ENCODE results near the gene GHR. TPM values are rescaled to one million over a fixed set of nuclear protein-coding genes. Genes with fewer than 3 reads are reported as not detected.

Gene GHR
- total and polyA plus RNA-seq, 10 of the 15 experiments (the other 5 are each of a cell fraction or from before 2014, with no cell fraction given): 0.23 to 10.2 (median 0.48) TPM

DNA sequence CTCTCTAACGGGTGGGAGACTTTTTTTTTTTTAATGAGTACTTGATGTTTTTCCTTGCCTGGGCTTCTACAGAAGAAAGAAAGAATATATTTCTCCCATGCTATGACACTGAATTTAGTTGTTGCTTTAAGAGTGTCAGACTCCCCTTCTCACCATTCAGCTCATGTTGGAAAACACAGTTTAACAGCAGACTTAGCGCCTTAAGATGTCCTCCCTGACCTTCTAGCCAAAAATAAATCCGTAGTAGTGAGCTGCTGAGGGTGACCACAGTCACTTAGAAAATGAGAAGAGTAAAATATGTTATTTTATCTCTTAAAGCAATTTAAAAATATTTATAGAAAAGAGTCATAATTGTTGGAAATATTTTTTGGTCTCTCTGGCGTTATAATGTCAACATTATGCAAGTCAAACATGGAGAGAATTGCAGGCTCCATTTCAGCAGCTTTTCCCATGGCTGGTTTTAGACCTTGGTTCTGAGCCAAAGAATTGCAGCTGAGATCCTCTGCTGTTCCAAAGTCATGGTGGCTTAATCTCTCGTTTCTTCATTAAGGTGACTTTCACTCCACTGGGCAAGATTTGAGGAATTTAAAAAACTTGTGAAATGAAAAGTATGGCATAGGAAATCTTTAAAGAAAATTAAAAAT is 143.5 kb downstream of the GHR start:
- ChIA-PET POLR2A (no interaction called here), RAD21 (ENCODE audit: unreplicated experiment) (interaction anchor here (0.7 to 1.5 kb wide), 3 partner anchors 18 to 509 kb away, joined by 3 read pairs; no protein-coding TSS in a partner anchor), SMC1A (ENCODE audit: uncharacterized antibody, unreplicated experiment) (interaction anchor here (0.9 to 1.7 kb wide), 5 partner anchors 12 to 28 kb away, joined by 3 to 8 read pairs (median 5); no protein-coding TSS in a partner anchor), CTCF (interaction anchor here (1.4 to 2.7 kb wide), 3 partner anchors 11 to 17 kb away, joined by 3 to 10 read pairs (median 9); no protein-coding TSS in a partner anchor)
- no peaks in the 10 kb centered on the region for H3K9me3 ChIP-seq (replicated peaks; ENCODE audit: control insufficient read depth, insufficient read depth, low read length)
- H2AFZ ChIP-seq (ENCODE audit: control insufficient read depth, low read depth, low read length): no peak overlapping the region
- TF ChIP-seq MXI1 (IDR thresholded peaks at IDR 0.05; ENCODE audit: low read depth, low read length): no peak
- no peak for TF ChIP-seq IKZF2 (IDR thresholded peaks at IDR 0.05)
- TF ChIP-seq ATF2 (IDR thresholded peaks at IDR 0.05; ENCODE audit: low read length): no peak
- no peak for TF ChIP-seq CREB1 (IDR thresholded peaks at IDR 0.05; ENCODE audit: low read depth)
- TF ChIP-seq EED (IDR thresholded peaks at IDR 0.05; ENCODE audit: low read depth): no peak
- TF ChIP-seq, protein P1, sequence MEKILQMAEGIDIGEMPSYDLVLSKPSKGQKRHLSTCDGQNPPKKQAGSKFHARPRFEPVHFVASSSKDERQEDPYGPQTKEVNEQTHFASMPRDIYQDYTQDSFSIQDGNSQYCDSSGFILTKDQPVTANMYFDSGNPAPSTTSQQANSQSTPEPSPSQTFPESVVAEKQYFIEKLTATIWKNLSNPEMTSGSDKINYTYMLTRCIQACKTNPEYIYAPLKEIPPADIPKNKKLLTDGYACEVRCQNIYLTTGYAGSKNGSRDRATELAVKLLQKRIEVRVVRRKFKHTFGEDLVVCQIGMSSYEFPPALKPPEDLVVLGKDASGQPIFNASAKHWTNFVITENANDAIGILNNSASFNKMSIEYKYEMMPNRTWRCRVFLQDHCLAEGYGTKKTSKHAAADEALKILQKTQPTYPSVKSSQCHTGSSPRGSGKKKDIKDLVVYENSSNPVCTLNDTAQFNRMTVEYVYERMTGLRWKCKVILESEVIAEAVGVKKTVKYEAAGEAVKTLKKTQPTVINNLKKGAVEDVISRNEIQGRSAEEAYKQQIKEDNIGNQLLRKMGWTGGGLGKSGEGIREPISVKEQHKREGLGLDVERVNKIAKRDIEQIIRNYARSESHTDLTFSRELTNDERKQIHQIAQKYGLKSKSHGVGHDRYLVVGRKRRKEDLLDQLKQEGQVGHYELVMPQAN (conservative IDR thresholded peaks at IDR 0.05): no peak
- no peak for TF ChIP-seq RFX5 (IDR thresholded peaks at IDR 0.05; ENCODE audit: low read depth, low read length)
- no peak for TF ChIP-seq SUZ12 (IDR thresholded peaks at IDR 0.05; ENCODE audit: unreplicated experiment)
- no peak for TF ChIP-seq FOXM1 (IDR thresholded peaks at IDR 0.05; ENCODE audit: low read depth, low read length)
- no peak for TF ChIP-seq ESRRA (IDR thresholded peaks at IDR 0.05; ENCODE audit: low read length)
- TF ChIP-seq TARDBP (IDR thresholded peaks at IDR 0.05; ENCODE audit: borderline replicate concordance): no peak
- TF ChIP-seq GABPA (IDR thresholded peaks at IDR 0.05; ENCODE audit: low read depth): no peak
- TF ChIP-seq MYC (IDR thresholded peaks at IDR 0.05; ENCODE audit: insufficient read depth, insufficient read length, insufficient replicate concordance, low read length, severe bottlenecking): no peak
- TF ChIP-seq CHD2 (IDR thresholded peaks at IDR 0.05; ENCODE audit: borderline replicate concordance, low read depth, low read length): no peak
- intact Hi-C loops (cut with micrococcal nuclease; ENCODE audit: unreplicated experiment): no loop called here
- in situ Hi-C loops (cut with MboI): no loop called here
- H3K4me2 ChIP-seq (ENCODE audit: control insufficient read depth, insufficient read depth): no peak overlapping the region
- no peak overlapping the region for H3K9ac ChIP-seq (ENCODE audit: control insufficient read depth, insufficient read depth, low read length)
- no peaks in the 10 kb centered on the region for H3K27me3 ChIP-seq (replicated peaks in 1 of 2; ENCODE audit: control insufficient read depth in 2 of 2, insufficient read depth in 2 of 2, low read length in 1 of 2)
- no peak for ATAC-seq
- H4K20me1 ChIP-seq (ENCODE audit: control insufficient read depth, insufficient read depth): no peaks in the 10 kb centered on the region
- DNase-seq (ENCODE audit: low read depth, low spot score): no peak
- WGBS (ENCODE audit: insufficient coverage, insufficient replicate concordance, low lambda C conversion rate, missing lambda C conversion rate): 9% methylated on average over 5 of the region's 5 CpGs
- no peaks in the 10 kb centered on the region for H3K4me1 ChIP-seq (ENCODE audit: control insufficient read depth, insufficient read depth, low read length)
- no peak for FAIRE-seq
- BruUV-seq (replicated peaks): no TSS peak
- no peaks in the 10 kb centered on the region for H3K36me3 ChIP-seq (ENCODE audit: control insufficient read depth in 2 of 2, insufficient read depth in 2 of 2, low read length in 1 of 2)
- no peak overlapping the region for H3K27ac ChIP-seq (ENCODE audit: control insufficient read depth, insufficient read depth)
- no peaks in the 10 kb centered on the region for H3K79me2 ChIP-seq (ENCODE audit: control insufficient read depth, insufficient read depth, low read length)
- no peak overlapping the region for H3K4me3 ChIP-seq

Measured in GM12878 (cell line).